ENCODE data around the gene HECTD2. TPM values are rescaled to one million over a fixed set of nuclear protein-coding genes. Genes with fewer than 3 reads are reported as not detected.

HECTD2 gene
- total RNA-seq, 1 donor from 2014 or later = 27.6 TPM

- Mint-ChIP-seq H3K9me3 (ENCODE audit: unreplicated experiment) (peaks cover 8% of the 10 kb centered on the region), H3K4me3 (ENCODE audit: unreplicated experiment) (no peak overlapping the region), H3K27me3 (ENCODE audit: unreplicated experiment) (no peaks in the 10 kb centered on the region), H3K36me3 (ENCODE audit: unreplicated experiment) (peaks cover 25% of the 10 kb centered on the region), H3K27ac (ENCODE audit: unreplicated experiment) (no peak overlapping the region), H3K4me1 (ENCODE audit: low read depth, unreplicated experiment) (no peaks in the 10 kb centered on the region)
- no peak for DNase-seq
- no peak for TF ChIP-seq CTCF (IDR thresholded peaks at IDR 0.05; ENCODE audit: partially characterized antibody, unreplicated experiment)
Observed at GRCh38 chr10:91562839-91563581, 152.9 kb downstream of the HECTD2 start.

GRCh38 chr10:91564026-91564425 is 153.9 kb downstream of the HECTD2 start:
- Mint-ChIP-seq H3K9me3 (ENCODE audit: unreplicated experiment) (peaks cover 8% of the 10 kb centered on the region), H3K27ac (ENCODE audit: unreplicated experiment) (no peak overlapping the region), H3K27me3 (ENCODE audit: unreplicated experiment) (no peaks in the 10 kb centered on the region), H3K36me3 (ENCODE audit: unreplicated experiment) (peaks cover 25% of the 10 kb centered on the region), H3K4me3 (ENCODE audit: unreplicated experiment) (no peak overlapping the region), H3K4me1 (ENCODE audit: low read depth, unreplicated experiment) (no peaks in the 10 kb centered on the region)
- no peak for TF ChIP-seq CTCF (IDR thresholded peaks at IDR 0.05; ENCODE audit: partially characterized antibody, unreplicated experiment)
- DNase-seq = no peak

Other genes starting within 250 kb of the HECTD2 start
- gene PCGF5, start 189.7 kb upstream of the HECTD2 start, total RNA-seq (ENCODE audit: unreplicated experiment) = 3.0 TPM
- gene PPP1R3C, start 222.7 kb downstream of the HECTD2 start, total RNA-seq (ENCODE audit: unreplicated experiment) = 19.4 TPM